ENCODE results near the gene SIGLEC7.

DNA sequence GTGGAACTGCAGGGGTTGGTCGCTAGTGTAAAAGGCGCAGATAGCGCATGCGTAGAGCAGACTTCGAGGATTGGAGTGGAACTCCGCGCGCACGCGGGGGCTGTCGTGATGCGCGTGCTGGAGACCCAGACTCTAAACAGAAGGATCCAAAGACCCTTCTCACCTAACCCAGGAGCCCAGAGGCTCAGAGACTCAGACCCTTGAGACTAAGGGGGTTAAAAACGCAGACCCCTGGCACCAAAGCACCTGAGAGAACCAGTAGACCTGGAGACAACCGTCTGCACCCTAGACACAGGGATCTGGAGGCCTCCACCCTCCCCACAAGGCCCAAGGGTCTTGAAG lies 33.3 kb upstream of the SIGLEC7 start:
- TF ChIP-seq, protein P1, sequence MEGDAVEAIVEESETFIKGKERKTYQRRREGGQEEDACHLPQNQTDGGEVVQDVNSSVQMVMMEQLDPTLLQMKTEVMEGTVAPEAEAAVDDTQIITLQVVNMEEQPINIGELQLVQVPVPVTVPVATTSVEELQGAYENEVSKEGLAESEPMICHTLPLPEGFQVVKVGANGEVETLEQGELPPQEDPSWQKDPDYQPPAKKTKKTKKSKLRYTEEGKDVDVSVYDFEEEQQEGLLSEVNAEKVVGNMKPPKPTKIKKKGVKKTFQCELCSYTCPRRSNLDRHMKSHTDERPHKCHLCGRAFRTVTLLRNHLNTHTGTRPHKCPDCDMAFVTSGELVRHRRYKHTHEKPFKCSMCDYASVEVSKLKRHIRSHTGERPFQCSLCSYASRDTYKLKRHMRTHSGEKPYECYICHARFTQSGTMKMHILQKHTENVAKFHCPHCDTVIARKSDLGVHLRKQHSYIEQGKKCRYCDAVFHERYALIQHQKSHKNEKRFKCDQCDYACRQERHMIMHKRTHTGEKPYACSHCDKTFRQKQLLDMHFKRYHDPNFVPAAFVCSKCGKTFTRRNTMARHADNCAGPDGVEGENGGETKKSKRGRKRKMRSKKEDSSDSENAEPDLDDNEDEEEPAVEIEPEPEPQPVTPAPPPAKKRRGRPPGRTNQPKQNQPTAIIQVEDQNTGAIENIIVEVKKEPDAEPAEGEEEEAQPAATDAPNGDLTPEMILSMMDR (IDR thresholded peaks at IDR 0.05; ENCODE audit: low read length), result no peak
- TF ChIP-seq EZH2phosphoT487 (IDR thresholded peaks at IDR 0.05; ENCODE audit: low read length) (no peak), EZH2 (optimal IDR thresholded peaks at IDR 0.05; ENCODE audit: low read depth, low read length) (no peak)
